ENCODE data around the gene INCENP.

GRCh38 chr11:62190011-62190410 lies 66.2 kb downstream of the INCENP start, which contains the start of gene SCGB1D1:
- TF ChIP-seq CTCF (optimal IDR thresholded peaks at IDR 0.05 in 1 of 3, IDR thresholded peaks at IDR 0.05 in 1 of 3, conservative IDR thresholded peaks at IDR 0.05 in 1 of 3; ENCODE audit: extremely low read depth in 1 of 3, insufficient read depth in 2 of 3, low read length in 3 of 3), result no peak
- TF ChIP-seq EZH2 (IDR thresholded peaks at IDR 0.05; ENCODE audit: low read length), result no peak

Data from keratinocyte (primary cell).